Thyroid gland (tissue), 4 donors: ENCODE measurements around the gene CLN6.

ENCODE experiments used
- POLR2A ChIP-seq, 2 donors: fragments of 450-650 bp; IDR thresholded peaks; one replicate each; pipeline ENCODE4 v1.6.1; 2017; ENCODE audit warnings: antibody characterized with exemption in 2 of 2, mild to moderate bottlenecking in 2 of 2, moderate library complexity in 1 of 2
- TF ChIP-seq, protein P1 (sequence below), 6 experiments: fragments of 200-600 bp in 3 of 6; fragments of 450-650 bp in 3 of 6; sonication (generic) in 3 of 6; IDR thresholded peaks; one replicate each; pipeline ENCODE4 v1.5.1; 2016 to 2019; ENCODE audit warnings: antibody characterized with exemption in 6 of 6, mild to moderate bottlenecking in 2 of 6, inconsistent platforms in 1 of 6, moderate library complexity in 1 of 6

DNA sequence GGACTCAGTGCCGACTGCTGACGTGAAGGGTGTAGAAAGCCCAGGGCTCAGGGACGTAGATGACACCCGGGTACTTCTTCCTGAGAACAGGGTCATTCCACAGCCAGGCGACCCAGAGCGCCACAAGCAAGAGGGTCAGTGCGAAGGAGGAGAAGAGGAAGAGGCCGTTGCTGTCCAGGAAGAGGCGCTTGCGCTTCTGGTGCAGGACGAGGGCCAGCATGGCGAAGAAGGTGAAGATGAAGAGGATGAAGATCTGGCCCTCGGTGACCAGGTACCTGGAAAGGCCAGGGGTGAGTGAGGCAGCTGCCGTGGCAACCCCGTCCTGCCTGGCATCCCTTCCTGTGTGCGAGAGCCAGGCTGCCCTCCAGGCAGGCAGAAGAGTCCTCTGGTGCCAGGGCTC lies 21.4 kb downstream of the CLN6 start:
- TF ChIP-seq, protein P1, sequence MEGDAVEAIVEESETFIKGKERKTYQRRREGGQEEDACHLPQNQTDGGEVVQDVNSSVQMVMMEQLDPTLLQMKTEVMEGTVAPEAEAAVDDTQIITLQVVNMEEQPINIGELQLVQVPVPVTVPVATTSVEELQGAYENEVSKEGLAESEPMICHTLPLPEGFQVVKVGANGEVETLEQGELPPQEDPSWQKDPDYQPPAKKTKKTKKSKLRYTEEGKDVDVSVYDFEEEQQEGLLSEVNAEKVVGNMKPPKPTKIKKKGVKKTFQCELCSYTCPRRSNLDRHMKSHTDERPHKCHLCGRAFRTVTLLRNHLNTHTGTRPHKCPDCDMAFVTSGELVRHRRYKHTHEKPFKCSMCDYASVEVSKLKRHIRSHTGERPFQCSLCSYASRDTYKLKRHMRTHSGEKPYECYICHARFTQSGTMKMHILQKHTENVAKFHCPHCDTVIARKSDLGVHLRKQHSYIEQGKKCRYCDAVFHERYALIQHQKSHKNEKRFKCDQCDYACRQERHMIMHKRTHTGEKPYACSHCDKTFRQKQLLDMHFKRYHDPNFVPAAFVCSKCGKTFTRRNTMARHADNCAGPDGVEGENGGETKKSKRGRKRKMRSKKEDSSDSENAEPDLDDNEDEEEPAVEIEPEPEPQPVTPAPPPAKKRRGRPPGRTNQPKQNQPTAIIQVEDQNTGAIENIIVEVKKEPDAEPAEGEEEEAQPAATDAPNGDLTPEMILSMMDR (IDR thresholded peaks at IDR 0.05) = no peak
- TF ChIP-seq POLR2A (IDR thresholded peaks at IDR 0.05) = no peak
